ENCODE results near the gene HACD2. TPM values are rescaled to one million over a fixed set of nuclear protein-coding genes. Genes with fewer than 3 reads are reported as not detected.
A peak's percentile ranks its signal among the peaks of the same experiment; 100 is the strongest.
"Not testable (repeated sequence)": the region's sequence is repeated elsewhere in the genome, so short reads cannot be mapped to it uniquely, and the experiment has no call there.

Gene HACD2
- total and polyA plus RNA-seq, 2 donors: 15.0 to 38.3 TPM

- Histone ChIP-seq H3K4me1 (ENCODE audit: insufficient read depth) (no peaks in the 10 kb centered on the region), H3K4me3 (ENCODE audit: low read depth, low read length) (no peak overlapping the region), H3K36me3 (ENCODE audit: insufficient read depth) (no peaks in the 10 kb centered on the region), H3K27ac (ENCODE audit: low read depth) (no peak overlapping the region)
- DNase-seq (ENCODE audit: extremely low spot score): no peak
- 64% methylated on average over 2 of the region's 2 CpGs for WGBS
These were observed 64.2 kb downstream of the HACD2 start for GRCh38 chr3:123520656-123521055.

- no peak for DNase-seq (ENCODE audit: extremely low spot score)
- no peaks in the 10 kb centered on the region for H3K36me3 ChIP-seq (ENCODE audit: insufficient read depth)
- H3K4me3 ChIP-seq (ENCODE audit: low read depth, low read length): no peak overlapping the region
- WGBS: 93% methylated on average over 4 of the region's 4 CpGs
- H3K27ac ChIP-seq (ENCODE audit: low read depth): no peak overlapping the region
- H3K4me1 ChIP-seq (ENCODE audit: insufficient read depth): no peaks in the 10 kb centered on the region
These were observed 65.9 kb downstream of the HACD2 start for GRCh38 chr3:123518892-123519485.

DNA sequence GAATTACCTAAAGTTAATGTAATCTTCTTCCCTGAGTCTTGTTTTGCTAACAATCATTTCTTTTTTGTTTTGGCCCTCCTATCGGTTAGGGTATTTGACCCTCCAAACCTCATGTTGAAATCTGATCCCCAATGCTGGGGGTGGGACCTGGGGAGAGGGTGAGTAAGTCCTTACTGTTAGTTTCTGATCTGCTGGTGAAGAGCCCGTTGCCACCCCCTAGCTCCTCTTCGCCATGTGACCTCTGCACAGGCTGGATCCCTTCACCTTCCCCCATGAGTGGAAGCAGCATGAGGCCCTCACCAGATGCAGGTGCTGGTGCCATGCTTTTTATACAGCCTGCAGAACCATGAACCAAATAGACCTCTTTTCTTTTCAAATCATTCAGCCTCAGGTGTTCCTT lies 73.1 kb downstream of the HACD2 start:
- WGBS: 87% methylated on average over 3 of the region's 3 CpGs
- Histone ChIP-seq H3K4me1 (ENCODE audit: insufficient read depth) (no peaks in the 10 kb centered on the region), H3K27ac (ENCODE audit: low read depth) (no peak overlapping the region), H3K36me3 (ENCODE audit: insufficient read depth) (no peaks in the 10 kb centered on the region), H3K4me3 (ENCODE audit: low read depth, low read length) (no peak overlapping the region)
- no peak for DNase-seq (ENCODE audit: extremely low spot score)

GRCh38 chr3:123511084-123511483 lies 73.8 kb downstream of the HACD2 start:
- Histone ChIP-seq H3K4me3 (ENCODE audit: low read depth, low read length) (no peak overlapping the region), H3K27ac (ENCODE audit: low read depth) (no peak overlapping the region), H3K4me1 (ENCODE audit: insufficient read depth) (no peaks in the 10 kb centered on the region), H3K36me3 (ENCODE audit: insufficient read depth) (no peaks in the 10 kb centered on the region)
- DNase-seq (ENCODE audit: extremely low spot score): no peak

GRCh38 chr3:123508178-123508577 lies 76.7 kb downstream of the HACD2 start:
- no peak for DNase-seq (ENCODE audit: extremely low spot score)
- H3K4me3 ChIP-seq (ENCODE audit: low read depth, low read length): no peak overlapping the region
- no peaks in the 10 kb centered on the region for H3K36me3 ChIP-seq (ENCODE audit: insufficient read depth)
- no peaks in the 10 kb centered on the region for H3K4me1 ChIP-seq (ENCODE audit: insufficient read depth)
- H3K27ac ChIP-seq (ENCODE audit: low read depth): no peak overlapping the region
- WGBS: 74% methylated on average over 6 of the region's 6 CpGs

- Histone ChIP-seq H3K27ac (ENCODE audit: low read depth) (no peak overlapping the region), H3K4me3 (ENCODE audit: low read depth, low read length) (no peak overlapping the region), H3K4me1 (ENCODE audit: insufficient read depth) (no peaks in the 10 kb centered on the region), H3K36me3 (ENCODE audit: insufficient read depth) (no peaks in the 10 kb centered on the region)
- DNase-seq (ENCODE audit: extremely low spot score): no peak
- WGBS: 96% methylated on average over 6 of the region's 6 CpGs
These were observed 79.0 kb downstream of the HACD2 start for GRCh38 chr3:123505820-123506219.

DNA sequence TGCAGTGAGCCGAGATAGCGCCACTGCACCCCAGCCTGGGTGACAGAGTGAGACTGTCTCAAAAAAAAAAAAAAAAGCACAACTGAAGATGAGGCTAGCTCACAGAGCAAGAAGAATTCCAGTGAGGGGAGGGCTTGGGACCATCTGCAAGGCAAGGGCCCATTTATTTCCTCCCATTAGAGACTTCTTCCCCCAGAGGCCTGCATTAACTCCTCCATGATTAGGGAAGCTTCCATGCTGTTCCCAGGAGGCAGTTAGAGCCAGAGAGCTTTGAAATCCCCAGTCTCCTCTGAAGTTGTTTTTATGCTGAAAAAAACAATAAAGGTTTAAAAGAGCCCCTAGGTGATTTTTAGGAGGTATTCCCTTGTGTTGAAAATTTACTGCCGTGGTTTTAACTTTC lies 81.7 kb downstream of the HACD2 start:
- 90% methylated on average over 3 of the region's 3 CpGs for WGBS
- Histone ChIP-seq H3K36me3 (ENCODE audit: insufficient read depth) (no peaks in the 10 kb centered on the region), H3K27ac (ENCODE audit: low read depth) (no peak overlapping the region), H3K4me1 (ENCODE audit: insufficient read depth) (no peaks in the 10 kb centered on the region), H3K4me3 (ENCODE audit: low read depth, low read length) (no peak overlapping the region)
- no peak for DNase-seq (ENCODE audit: extremely low spot score)

DNA sequence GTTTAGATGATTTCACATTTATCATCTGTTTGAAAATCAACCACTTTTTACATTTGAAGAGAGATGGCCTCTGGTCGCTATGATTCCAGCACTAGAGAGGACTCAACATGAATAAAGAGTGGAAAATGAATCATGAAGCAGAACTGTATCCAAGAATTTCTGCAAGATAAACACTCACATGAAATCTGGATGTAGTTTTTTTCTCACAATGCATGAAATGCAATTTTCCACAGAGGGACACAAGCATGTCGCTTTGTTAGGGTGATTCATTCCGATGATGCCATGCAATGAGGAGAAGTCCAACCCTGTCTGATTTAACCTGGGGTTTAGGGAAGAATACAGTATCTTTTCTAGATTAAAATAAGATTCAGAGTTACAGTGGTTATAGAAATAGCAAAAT lies 85.5 kb downstream of the HACD2 start:
- no peak overlapping the region for H3K27ac ChIP-seq (ENCODE audit: low read depth)
- no peak for DNase-seq (ENCODE audit: extremely low spot score)
- H3K4me3 ChIP-seq (ENCODE audit: low read depth, low read length): no peak overlapping the region
- no peaks in the 10 kb centered on the region for H3K4me1 ChIP-seq (ENCODE audit: insufficient read depth)
- WGBS: 37% methylated on average over 3 of the region's 3 CpGs
- no peaks in the 10 kb centered on the region for H3K36me3 ChIP-seq (ENCODE audit: insufficient read depth)

GRCh38 chr3:123498761-123499160 lies 86.1 kb downstream of the HACD2 start:
- H3K4me1 ChIP-seq (ENCODE audit: insufficient read depth): no peaks in the 10 kb centered on the region
- DNase-seq (ENCODE audit: extremely low spot score): no peak
- no peak overlapping the region for H3K4me3 ChIP-seq (ENCODE audit: low read depth, low read length)
- H3K36me3 ChIP-seq (ENCODE audit: insufficient read depth): no peaks in the 10 kb centered on the region
- WGBS: 97% methylated on average over 3 of the region's 3 CpGs
- H3K27ac ChIP-seq (ENCODE audit: low read depth): no peak overlapping the region

DNA sequence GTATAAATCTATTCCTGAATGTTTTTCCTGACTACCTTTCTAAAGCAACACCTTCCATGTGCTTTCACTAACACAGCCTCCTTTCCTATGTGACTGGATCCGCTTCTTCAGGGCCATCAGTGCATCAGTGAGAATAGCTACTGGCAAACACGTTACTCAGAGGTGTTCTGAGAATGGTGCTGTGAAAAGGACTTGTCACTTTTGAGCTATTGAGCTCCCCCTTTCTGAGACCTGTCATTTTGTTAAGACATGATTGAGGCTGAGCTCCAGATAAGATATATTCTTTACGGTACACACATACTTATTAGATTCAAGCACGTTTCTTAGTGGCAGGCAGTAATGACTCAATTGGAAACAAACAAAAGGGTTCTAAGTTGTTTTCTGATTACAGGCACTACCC lies 90.9 kb downstream of the HACD2 start:
- no peaks in the 10 kb centered on the region for H3K4me1 ChIP-seq (ENCODE audit: insufficient read depth)
- H3K36me3 ChIP-seq (ENCODE audit: insufficient read depth): no peaks in the 10 kb centered on the region
- H3K27ac ChIP-seq (ENCODE audit: low read depth): no peak overlapping the region
- no peak overlapping the region for H3K4me3 ChIP-seq (ENCODE audit: low read depth, low read length)
- DNase-seq (ENCODE audit: extremely low spot score): no peak
- 90% methylated on average over 4 of the region's 4 CpGs for WGBS

DNA sequence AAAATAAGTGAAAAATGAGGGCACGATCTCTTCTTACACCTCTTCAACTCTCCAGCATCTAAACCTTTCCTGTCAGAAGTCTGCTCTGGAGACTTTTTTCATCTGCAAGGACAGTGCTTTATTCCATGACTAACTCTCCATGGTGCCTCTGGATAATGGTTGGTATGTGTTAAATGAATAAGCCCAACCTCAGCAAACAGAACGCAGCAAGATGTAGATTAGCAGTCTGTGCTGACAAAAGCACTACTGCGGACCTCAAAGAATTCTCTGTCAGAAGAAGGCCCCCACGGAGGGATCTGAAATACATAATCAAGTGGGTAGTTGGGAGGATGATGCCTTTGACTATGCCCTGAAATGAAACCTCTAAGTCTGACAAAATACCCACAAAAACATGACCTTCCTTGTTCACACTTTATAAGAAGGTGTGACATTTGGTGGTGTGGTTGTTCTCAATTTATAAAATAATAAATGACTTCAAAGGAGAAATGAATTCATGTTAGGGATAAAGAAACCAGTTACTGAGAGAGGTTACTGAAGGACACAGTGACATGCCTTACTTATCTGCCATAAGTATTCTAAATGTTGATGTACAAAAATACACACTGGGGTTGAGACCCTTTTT lies 92.8 kb downstream of the HACD2 start:
- 76% methylated on average over 4 of the region's 4 CpGs for WGBS
- no peak for DNase-seq (ENCODE audit: extremely low spot score)
- Histone ChIP-seq H3K4me3 (ENCODE audit: low read depth, low read length) (no peak overlapping the region), H3K36me3 (ENCODE audit: insufficient read depth) (no peaks in the 10 kb centered on the region), H3K4me1 (ENCODE audit: insufficient read depth) (no peaks in the 10 kb centered on the region), H3K27ac (ENCODE audit: low read depth) (no peak overlapping the region)

DNA sequence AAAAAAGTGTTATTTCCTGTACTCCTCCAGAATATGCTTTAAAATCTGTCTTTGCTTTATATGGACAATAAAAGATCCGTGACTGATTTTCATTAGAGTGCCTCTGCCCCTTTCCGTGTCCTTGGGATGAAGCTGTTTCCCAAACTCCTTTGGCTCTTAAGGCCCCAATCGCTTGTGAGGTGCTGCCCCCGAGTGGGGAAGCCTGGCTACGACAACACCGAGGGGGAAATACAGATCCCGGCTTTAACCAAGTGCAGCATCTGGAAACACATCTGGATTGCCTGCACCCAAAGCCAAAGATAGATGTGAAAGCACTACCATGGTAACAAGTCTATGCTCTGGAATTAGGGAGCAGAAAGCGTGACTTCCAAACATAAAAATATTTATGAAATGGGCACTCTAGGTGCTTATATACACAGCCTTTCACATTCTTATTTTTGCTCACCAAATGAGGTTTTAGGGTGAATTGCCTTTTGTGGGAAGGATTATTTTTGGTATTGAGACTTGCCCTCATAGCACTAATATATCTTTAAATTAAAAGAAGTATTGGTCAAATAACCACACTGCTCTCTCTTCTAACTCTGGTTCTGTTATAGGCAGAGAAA lies 95.4 kb downstream of the HACD2 start:
- WGBS: 6% methylated on average over 8 of the region's 8 CpGs
- Histone ChIP-seq H3K27ac (ENCODE audit: low read depth) (no peak overlapping the region), H3K4me1 (ENCODE audit: insufficient read depth) (no peaks in the 10 kb centered on the region), H3K36me3 (ENCODE audit: insufficient read depth) (no peaks in the 10 kb centered on the region), H3K4me3 (ENCODE audit: low read depth, low read length) (no peak overlapping the region)
- DNase-seq (ENCODE audit: extremely low spot score): peak; percentile 53

DNA sequence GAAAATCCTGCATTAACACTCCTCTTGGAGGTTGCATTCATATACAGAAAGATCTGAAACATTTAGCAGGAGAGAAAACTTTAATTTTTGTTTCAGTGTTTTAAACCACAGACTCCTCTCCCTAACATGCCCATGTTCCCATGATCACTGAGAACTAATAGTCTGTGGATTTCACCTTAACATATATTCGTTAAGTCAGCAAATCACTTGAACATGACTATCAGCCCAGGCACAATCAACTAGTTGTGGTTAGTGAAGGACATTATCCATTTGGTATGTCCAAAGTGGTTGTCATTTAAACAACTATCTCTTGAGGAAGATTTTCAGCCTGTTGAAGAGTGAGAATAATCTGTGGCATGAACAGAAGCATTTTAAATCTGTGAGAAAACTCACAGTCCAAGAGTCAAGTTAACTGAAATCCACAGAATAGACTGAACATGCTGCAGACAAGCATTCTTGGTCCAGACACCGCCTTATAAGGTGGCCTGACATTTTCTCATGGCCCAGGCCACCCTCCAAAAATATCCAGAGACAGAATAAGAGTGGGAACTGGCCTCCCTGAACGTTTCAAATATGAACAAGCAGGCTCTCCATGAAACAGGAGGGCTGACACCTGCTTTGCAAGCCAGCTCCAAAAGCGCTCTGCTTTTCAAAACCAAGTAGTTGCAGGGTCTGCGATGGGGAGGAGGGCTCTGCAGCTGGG lies 96.1 kb downstream of the HACD2 start:
- H3K4me1 ChIP-seq (ENCODE audit: insufficient read depth): no peaks in the 10 kb centered on the region

GRCh38 chr3:123487063-123487462 lies 97.8 kb downstream of the HACD2 start:
- H3K4me1 ChIP-seq (ENCODE audit: insufficient read depth); H3K36me3 ChIP-seq (ENCODE audit: insufficient read depth); H3K4me3 ChIP-seq (ENCODE audit: low read depth, low read length); H3K27ac ChIP-seq (ENCODE audit: low read depth); DNase-seq (ENCODE audit: extremely low spot score): not testable (repeated sequence)
- WGBS: 88% methylated on average over 8 of the region's 8 CpGs

More for the DNA sequence above, 96.1 kb downstream of the HACD2 start:
- DNase-seq (ENCODE audit: extremely low spot score): no peak
- WGBS: 74% methylated on average over 5 of the region's 5 CpGs
- Histone ChIP-seq H3K27ac (ENCODE audit: low read depth) (no peak overlapping the region), H3K4me3 (ENCODE audit: low read depth, low read length) (no peak overlapping the region), H3K36me3 (ENCODE audit: insufficient read depth) (no peaks in the 10 kb centered on the region)

Measured in urinary bladder (tissue), 4 donors.